Amygdala (tissue), 56 donors: ENCODE results near the gene ATF1.

Experiments used
- DNase-seq, 56 donors: peaks; one replicate each; lab custom pipeline; 2025; lab: John Stamatoyannopoulos, UW

Gene ATF1

DNA sequence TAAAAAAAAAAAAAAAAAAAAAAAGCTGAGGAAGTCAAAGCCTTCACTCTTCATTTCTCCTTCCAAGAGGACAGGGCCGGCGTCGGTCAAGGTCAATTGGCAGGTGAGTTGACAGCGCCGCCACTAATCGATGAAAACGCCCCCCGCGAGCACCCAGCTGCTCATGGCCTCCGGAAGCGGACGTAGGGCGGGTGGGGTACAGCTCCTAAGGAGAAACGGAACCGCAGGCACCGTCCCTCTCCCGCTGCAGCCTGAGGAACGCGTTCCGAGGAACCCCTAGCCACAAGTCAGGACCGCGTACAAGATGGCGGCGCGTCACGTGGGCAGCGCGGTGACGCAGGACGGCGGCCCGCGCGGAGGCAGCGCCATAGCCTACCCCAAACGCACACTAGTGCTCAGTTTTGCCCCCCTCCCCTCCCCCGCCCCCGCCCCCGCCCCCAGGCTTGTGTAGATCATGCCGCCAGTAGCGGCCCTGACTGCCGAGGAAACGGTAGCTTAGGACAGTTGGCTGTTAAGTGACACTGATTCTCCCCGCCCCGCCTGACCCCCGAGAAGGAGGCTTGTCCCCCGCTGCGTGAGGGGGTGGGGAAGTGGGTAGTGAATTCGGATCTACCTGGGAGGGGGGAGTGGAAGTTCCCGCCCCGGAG lies at the start of gene ATF1:
Gene ATF1, plus strand, starts transcription at position 463 of the 647 bp plus-strand sequence. CDS start 16,045 bp downstream, outside the sequence.
- peak; percentile 24 to 93 (median 84) for DNase-seq

DNA sequence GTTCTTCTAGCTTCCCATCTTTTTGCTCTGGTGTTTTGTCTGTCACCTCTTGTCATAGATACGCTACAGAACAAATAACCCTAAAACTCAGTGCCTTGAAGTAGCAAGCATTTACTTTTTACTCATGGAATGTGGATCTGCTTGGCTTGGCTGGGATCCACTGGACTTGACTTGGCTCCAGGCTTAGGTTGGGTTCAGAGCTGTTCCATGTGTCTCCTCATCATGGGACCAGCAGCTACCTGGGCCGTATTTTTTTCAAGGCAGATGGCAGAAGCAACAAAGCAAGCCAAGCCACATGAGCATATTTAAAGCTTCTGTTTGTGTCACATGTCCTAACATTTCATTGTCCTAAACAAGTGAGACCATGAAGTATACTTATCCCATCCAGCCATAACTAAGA lies 48.7 kb upstream of the ATF1 start:
- DNase-seq, result no peak

DNA sequence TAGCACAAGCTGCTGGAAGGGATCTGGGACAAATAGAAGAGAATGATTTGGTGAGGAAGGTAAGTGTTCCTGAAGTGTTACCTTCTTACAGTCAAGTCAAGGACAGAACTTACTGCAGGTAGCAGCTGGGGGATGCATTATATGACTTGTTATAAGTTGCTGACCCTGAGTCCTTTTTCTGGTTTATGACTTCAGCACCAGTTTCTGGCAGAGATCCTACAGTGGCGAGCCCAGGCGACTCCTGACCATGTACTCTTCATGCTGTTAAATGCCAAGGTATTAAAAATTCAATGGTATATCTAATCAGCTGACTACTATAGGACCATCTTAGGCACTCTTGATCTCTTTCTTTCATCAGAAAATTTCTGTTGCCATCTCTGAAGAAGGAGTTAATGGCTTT lies 45.1 kb upstream of the ATF1 start:
- no peak for DNase-seq

DNA sequence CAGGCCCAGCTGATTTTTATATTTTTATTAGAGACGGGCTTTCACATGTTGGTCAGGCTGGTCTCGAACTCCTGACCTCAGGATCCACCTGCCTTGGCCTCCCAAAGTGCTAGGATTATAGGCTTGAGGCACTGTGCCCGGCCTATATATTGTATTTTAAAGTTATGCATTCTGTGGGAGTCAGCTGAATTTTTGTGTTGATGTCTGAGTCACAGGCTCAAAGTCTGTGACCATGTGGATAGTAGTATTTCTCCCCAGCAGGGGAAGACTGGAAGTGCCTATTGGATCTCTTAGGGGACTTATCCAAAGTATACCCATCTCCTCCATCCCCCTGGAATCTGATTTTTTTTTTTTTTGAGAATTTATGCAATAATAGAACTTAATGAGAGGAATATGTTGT lies 43.8 kb upstream of the ATF1 start:
- no peak for DNase-seq

DNA sequence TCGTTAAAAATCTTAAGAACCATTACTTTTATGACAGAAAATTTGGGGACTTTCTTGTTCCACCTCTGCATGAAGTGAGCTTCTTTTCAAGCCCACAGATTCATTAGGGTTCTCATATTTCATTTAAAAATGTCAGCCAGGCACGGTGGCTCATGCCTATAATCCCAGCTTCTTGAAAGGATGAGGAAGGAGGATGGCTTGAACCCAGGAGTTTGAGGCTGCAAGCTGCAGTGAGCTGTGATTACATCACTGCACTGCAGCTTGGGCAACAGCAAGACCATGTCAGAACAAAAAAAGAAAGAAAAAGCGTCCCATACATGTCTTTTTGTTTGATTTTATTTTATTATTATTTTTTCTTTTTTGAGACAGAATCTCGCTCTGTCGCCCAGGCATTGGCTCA lies 43.4 kb upstream of the ATF1 start:
- DNase-seq, result no peak

DNA sequence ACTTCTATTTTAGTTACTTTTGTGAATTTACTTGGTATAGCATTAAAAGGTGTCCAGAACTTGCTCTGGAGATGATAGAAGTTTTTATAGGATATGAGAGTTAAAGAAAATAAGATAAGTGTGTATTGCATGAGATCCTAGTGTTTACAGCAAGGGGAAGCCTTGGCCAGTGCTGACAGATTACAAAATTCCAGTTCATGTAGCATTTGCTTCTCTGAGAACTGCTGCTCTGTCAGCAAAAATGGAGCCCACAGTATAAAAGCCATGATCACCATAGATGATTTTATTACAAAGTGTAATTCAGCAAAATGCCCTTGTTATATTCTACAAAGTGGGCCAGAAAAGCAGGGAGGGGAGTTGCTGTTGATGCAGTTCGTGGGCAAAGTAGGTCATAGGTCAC lies 40.0 kb upstream of the ATF1 start:
- DNase-seq, result no peak

DNA sequence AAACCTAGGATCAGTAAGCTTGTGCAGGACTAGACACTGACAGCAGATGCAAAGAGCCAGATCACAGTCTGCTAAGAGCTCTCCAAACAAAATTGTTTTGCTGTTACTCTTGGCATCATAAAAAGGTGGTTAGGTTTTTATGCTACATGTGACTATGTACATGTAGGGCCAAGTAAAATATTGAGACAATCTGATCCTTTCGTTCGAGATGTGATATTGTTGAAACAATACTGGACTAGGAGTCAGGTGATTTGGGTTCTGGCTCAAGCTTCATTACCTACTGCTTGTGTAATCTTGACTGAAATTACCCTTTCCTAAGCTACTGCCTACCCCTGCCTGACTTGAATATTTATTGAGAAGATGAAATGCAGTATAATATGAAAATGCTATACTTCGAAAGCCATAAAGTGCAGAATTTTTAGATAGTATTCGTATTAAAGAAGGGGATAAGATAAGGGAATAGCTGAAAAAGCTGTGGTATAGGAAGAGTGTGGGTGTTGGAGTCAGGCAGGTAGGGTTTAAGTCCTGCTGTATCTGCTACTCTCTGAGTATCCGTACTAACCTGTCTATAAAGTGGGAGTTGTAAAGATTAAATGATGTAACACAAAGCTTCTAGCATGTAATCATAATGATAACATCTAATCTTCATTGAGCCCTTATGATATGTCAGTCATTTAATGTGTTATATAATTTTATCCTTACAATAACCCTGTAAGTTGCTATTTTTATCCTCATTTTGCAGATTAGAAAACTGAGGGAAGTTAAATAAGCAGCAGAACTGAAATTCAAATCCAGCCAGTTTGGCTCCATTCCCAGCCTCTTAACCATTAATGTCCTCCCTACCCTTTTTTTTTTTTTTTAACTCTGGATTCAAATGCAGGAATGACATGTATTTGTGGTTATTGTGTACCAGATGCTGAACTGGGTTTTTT lies 38.6 kb upstream of the ATF1 start:
- peak in 1 of 56 donors; percentile 21 for DNase-seq

DNA sequence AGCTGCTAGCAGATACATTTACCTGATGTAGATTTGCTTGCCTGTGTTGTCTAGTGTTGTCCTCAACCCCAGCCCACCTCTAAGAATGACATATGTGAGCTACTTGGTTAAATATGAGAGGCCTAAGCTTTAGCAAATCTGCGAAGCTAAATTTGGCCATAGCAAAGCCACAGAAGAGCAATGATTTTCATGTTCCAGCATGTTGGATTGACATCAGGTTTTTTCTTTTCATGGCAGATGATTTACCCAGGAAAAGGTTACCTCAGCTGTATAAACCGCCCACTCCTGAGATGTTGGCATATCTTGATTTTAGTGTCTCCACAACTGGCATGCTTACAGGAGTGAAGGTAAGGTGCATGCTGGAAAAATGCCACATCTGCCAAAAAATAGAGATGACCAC lies 36.4 kb upstream of the ATF1 start:
- no peak for DNase-seq

DNA sequence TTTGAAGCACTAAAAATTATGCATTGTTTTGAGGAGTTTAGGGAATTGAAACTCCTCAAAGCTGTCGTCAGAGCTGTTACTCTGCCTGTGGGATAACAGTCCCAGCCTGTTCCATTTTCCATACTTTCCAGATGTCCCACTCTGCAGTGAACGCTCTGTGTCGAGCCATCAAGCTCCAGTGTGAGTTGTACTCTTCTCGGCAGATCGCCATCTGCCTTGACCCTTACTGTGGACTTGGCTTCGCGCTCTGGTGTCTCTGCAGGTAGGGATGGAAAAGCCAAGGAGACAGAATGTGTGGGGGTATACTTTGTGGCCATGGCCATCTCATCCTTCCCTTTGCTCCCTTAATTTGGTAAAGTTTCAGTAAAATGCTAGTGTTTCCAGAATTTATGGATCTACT lies 35.5 kb upstream of the ATF1 start:
- peak in 1 of 56 donors; percentile 16 for DNase-seq

DNA sequence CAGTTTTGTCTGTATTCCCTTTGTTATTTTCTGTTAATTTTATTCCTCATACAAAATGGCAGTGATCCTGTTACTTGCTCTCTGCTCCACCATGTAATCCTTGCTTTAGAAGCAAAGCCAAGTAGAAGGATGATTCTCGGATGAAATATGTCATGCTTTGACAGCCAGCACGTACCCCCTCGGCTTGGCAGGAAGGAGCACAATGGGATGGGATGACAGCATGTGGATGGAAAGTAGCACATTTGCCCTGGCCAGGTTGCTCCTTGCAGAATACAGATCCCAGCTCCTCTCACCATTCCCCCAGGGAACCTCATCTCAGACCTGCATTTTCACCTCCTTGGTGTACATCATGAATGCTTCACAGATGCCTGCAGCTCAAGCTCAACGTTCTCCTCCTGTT lies 35.1 kb upstream of the ATF1 start:
- DNase-seq, result no peak

DNA sequence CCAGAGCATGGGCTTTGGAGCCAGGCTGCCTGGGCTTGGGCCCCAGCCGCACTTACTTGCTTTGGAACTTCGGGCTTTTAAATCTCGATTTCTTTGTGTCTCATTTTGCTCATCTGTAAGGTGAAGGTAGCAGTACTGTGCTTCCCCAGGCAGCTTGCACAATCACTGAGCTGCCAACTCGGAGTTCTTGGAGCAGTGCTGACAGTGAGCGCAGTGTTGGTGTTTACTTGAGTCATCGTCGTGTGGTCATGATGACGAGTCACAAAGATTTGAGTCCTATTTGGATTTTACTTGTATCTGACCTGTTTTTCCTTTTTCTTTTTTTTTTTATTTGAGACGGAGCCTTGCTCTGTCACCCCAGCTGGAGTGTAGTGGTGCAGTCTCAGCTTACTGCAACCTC lies 31.3 kb upstream of the ATF1 start:
- DNase-seq, result peak in 1 of 56 donors; percentile 9

DNA sequence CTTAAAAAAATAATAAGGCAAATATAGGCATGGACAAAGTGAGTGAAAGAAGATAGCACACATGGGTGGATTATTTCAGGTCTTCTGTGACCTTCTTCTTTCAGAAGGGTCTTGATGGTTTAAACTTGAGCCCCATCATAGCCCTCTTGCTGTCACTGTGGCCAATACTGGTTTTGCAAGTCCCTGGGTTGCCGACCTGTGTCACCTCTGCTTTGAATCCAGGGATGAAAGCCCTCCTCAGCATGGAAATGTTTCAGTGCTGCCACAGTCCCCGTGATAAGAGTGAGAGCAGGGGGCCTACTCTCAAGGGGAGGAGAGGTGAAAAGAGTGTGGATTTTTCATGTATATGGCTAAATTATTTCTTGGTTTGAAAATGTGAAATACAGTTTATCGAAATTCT lies 30.2 kb upstream of the ATF1 start:
- DNase-seq, result no peak

DNA sequence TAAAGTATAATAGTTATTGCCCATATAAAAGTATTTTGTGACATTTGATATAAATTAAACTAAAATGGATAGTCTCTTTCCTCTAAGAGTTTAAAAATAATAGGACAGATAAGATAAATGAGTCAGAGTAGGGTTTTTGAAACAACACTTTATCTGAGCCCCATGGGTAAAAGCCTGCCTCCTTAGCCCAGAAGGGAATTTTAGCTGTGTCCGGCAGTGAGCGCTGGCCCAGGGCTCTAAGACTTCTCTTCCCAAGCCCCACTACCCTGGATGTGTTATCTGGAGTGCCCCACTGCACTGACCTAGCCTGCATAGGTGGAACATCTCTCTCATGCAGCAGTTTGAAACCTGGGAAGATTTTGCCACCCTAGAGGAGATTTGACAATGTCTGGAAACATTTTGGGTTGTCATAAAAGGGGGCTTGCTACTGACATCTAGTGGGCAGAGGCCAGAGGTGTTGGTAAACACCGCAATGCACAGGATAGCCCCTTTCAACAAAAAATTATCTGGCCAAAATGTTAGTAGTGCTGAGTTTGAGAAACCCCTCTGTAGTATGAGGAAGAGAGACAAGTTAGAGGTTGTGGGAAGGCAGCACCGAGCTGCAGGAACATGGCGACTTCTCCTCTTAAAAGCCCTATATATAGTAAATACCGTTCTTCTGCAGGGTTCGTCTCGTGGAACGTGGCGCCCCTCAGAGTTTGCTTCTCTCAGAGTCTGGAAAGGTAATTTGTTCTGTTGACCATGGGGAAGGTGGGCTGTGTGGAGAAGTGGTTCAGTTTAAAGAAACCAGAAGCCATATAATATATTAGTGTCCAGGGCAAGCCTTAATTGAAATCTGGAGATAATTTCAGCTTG lies 29.3 kb upstream of the ATF1 start:
- peak in 13 of 56 donors; percentile 1 to 57 (median 6) for DNase-seq

DNA sequence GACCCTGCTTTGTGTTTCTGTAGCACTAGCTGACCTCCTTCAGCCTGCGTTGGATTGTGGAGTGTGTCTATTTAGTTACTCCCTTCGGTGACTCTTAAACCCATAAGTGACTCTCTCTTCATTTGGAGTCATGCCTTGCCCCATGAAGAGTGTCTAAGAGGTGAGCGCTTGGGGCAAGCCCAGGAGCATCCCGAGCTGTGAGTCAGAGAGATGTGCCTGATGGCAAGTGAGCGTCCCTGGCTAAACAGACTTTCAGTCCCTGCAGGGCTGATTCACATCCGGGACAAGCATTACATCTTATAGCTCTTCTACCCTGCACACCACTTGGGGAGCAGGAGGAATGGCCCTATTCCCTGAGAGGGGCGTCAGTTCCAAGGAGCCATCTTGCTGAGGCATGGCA lies 24.3 kb upstream of the ATF1 start:
- no peak for DNase-seq

DNA sequence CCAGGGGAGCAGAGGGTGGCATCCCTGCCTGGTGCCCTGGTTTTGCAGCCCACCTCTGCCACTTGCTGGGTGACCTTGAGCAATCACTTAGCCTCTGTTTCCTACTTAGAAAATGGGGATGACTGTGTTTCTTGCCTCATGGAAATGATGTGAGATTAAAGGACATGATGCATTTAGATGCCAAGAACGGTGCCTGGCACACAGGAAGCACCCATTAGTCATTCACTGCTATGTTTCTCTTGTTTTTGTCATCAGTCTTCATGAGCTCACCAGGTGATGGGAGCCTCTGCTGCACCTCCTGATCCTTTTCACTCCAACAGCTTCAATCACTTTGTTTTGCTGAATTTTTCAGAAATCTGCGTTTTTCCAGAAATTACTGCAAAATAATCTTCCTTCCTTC lies 23.6 kb upstream of the ATF1 start:
- DNase-seq, result no peak

DNA sequence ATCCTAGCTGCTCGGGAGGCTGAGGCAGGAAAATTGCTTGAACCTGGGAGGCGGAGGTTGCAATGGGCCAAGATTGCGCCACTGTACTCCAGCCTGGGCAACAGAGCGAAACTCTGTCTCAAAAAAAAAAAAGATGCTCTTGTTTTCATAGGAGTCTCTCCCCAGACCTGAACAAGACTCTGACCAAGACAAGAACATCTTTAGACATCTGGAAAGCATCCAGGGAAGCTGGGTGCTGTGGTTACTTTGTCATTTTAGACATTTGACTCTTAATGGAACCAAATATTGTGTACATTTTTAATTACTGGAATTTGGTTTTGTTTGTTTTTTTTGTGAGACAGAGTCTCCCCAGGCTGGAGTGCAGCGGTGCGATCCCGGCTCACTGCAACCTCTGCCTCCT lies 21.1 kb upstream of the ATF1 start:
- no peak for DNase-seq

DNA sequence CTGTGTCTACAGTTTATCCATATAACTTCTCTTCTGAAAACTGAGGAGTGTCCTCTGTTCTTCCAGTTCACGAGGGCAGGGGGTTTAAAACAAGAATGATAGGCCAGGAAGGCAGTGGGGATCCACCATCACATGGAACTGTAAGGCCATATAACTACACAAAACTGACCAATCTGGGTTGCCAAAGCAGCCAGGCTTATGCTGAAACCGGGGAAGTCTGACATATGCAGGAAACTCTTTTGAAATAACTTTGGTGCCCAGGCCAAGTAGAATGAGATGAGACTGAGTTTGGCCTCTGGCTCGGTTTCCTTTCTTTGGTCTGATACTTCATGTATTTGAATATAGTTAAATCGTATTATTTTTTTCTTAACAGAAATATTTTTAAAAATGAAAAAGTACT lies 18.0 kb upstream of the ATF1 start:
- no peak for DNase-seq

DNA sequence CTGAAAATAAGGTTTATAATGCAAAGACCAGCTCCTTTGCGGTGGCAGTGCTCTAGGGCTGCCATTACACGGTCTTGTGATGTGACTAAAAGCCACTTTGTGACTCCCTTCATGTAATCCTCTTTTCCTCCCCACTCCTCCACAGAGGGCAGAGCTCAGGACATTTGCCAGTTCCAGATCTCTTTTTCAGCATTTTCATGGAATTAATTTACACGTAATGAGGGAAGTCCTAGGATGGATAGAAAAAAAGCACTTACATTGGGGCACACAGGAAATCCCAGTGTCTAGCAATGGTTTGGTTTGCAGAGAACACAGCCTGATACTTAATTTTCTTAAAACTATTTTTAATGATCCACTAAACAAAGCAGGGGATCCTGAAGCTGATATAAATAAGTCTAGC lies 17.5 kb upstream of the ATF1 start:
- DNase-seq, result no peak

DNA sequence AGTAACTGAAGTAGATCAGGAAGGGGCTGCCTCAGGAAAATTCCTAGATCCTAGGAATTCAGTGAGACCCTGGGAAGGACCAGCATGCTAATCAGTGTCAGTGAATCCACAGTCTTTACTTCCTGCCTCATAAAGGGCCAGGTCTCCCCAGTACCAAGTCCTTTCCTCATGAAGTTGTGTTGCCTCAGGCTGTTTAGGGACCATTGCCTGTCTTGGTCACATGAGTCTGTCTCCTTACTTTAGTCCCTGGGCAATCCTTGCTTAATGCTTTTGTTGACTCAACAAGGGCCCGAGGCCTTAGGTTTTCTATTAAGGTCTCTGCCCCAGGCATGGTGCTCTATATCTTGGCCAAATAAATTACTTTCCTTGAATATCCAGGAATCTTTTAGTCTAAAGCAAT lies 16.1 kb upstream of the ATF1 start:
- no peak for DNase-seq

DNA sequence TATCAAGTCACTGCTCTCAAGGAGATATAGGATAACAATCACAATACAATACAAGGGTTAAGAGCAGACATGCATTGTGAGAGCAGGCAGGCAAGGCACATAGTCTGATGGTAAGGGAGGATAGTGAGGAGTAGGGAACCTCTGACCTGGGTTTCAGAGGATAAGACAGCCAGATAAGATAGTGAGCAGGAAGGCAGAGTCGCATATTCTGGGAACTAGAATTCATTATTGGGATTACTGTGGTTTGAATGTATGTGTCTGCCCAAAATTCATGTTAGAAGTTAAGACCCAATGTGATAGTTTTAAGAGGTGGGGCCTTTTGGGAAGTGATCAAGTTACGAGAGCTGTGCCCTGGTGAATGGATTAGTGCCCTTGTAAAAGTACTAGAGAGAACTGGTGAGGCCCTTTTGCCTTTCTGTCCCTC lies 14.4 kb upstream of the ATF1 start:
- no peak for DNase-seq

DNA sequence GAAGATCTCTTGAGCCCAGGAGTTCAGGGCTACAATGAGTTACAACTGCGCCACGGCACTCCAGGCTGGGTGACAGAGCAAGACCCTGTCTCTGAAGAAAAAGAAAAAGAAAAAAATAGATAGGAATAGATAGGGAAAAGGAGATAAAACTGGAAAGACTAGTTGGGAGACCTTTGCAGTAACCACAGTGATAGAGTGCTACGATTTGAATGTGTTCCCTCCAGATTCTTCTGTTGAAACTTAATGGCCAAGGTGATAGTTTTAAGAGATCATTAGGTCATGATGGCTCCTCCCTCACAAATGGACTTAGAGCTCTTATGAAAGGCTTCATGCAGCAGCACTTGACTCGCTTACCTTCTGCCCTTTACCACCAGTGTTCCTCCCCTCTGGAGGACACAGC lies 13.5 kb upstream of the ATF1 start:
- DNase-seq, result no peak
